H9 (cell line): ENCODE data around the gene CENPV. TPM values are rescaled to one million over a fixed set of nuclear protein-coding genes. Genes with fewer than 3 reads are reported as not detected.
"Not testable (repeated sequence)": the region's sequence is repeated elsewhere in the genome, so short reads cannot be mapped to it uniquely, and the experiment has no call there.

Experiments
- DNase-seq: peaks from one replicate; pipeline ENCODE4 v3.0.0-alpha.2; 2017
- H2AFZ ChIP-seq: one replicate; pipeline ENCODE4 v1.6.1; 2013; ENCODE audit warnings: mild to moderate bottlenecking, low read length, control low read depth, moderate library complexity
- H2AK5ac ChIP-seq: 2 replicates; pipeline ENCODE4 v1.6.1; 2013; ENCODE audit warnings: low read length, control low read depth, mixed read lengths; ENCODE audit not compliant: insufficient read length
- H2BK120ac ChIP-seq: one replicate; pipeline ENCODE4 v1.6.1; 2013; ENCODE audit warnings: low read depth, mild to moderate bottlenecking, low read length, control low read depth, inconsistent platforms; ENCODE audit not compliant: poor library complexity, severe bottlenecking
- H2BK12ac ChIP-seq: 2 replicates; pipeline ENCODE4 v1.6.1; 2013; ENCODE audit warnings: low read length, control low read depth, mixed read lengths, low read depth; ENCODE audit not compliant: insufficient read length
- H2BK15ac ChIP-seq: 2 replicates; pipeline ENCODE4 v1.6.1; 2013; ENCODE audit warnings: low read depth, low read length, control low read depth
- H2BK20ac ChIP-seq: one replicate; pipeline ENCODE4 v1.6.1; 2013; ENCODE audit warnings: low read depth, mild to moderate bottlenecking, low read length, control low read depth, inconsistent platforms; ENCODE audit not compliant: poor library complexity, severe bottlenecking
- H2BK5ac ChIP-seq: 2 replicates; pipeline ENCODE4 v1.6.1; 2013; ENCODE audit warnings: low read length, control low read depth, mixed read lengths; ENCODE audit not compliant: insufficient read length
- H3K14ac ChIP-seq: 2 replicates; pipeline ENCODE4 v1.6.1; 2013; ENCODE audit warnings: low read length, control low read depth; ENCODE audit not compliant: insufficient read depth
- H3K18ac ChIP-seq: 2 replicates; pipeline ENCODE4 v1.6.1; 2013; ENCODE audit warnings: low read depth, mild to moderate bottlenecking, mixed read lengths, low read length, control low read depth; ENCODE audit not compliant: insufficient read length
- H3K23ac ChIP-seq: 2 replicates; pipeline ENCODE4 v1.6.1; 2013; ENCODE audit warnings: low read length, control low read depth, mixed read lengths, low read depth; ENCODE audit not compliant: insufficient read length
- H3K23me2 ChIP-seq: 2 replicates; pipeline ENCODE4 v1.6.1; 2013; ENCODE audit warnings: low read depth, mild to moderate bottlenecking, mixed read lengths, low read length, control low read depth; ENCODE audit not compliant: insufficient read length, poor library complexity, severe bottlenecking
- H3K27ac ChIP-seq: 2 replicates; pipeline ENCODE4 v1.5.1; 2013; ENCODE audit warnings: low read length, control low read depth, mixed read lengths, low read depth; ENCODE audit not compliant: insufficient read length
- H3K27me3 ChIP-seq: 2 replicates; pipeline ENCODE4 v1.6.1; 2013; ENCODE audit warnings: low read length, control low read depth, inconsistent platforms; ENCODE audit not compliant: insufficient read depth
- H3K4ac ChIP-seq: 2 replicates; pipeline ENCODE4 v1.6.1; 2013; ENCODE audit warnings: low read depth, mild to moderate bottlenecking, control low read depth, inconsistent platforms, low read length, moderate library complexity
- H3K4me1 ChIP-seq: 2 replicates; pipeline ENCODE4 v1.6.1; 2013; ENCODE audit warnings: low read length, control low read depth, inconsistent platforms; ENCODE audit not compliant: insufficient read depth
- H3K4me2 ChIP-seq: 2 replicates; pipeline ENCODE4 v1.6.1; 2013; ENCODE audit warnings: low read length, control low read depth, mixed read lengths; ENCODE audit not compliant: insufficient read length, insufficient read depth
- H3K56ac ChIP-seq: 2 replicates; pipeline ENCODE4 v1.6.1; 2013; ENCODE audit warnings: low read depth, mild to moderate bottlenecking, mixed read lengths, low read length, control low read depth; ENCODE audit not compliant: insufficient read length
- H3K79me1 ChIP-seq: 2 replicates; pipeline ENCODE4 v1.6.1; 2013; ENCODE audit warnings: low read depth, mild to moderate bottlenecking, moderate library complexity, low read length, control low read depth, inconsistent platforms; ENCODE audit not compliant: insufficient read depth, poor library complexity, severe bottlenecking
- H3K79me2 ChIP-seq: 2 replicates; pipeline ENCODE4 v1.6.1; 2013; ENCODE audit warnings: low read length, control low read depth, inconsistent platforms; ENCODE audit not compliant: insufficient read depth
- H3K9ac ChIP-seq: 2 replicates; pipeline ENCODE4 v1.6.1; 2013; ENCODE audit warnings: low read length, control low read depth, mixed read lengths; ENCODE audit not compliant: insufficient read length; ENCODE audit errors: extremely low read depth
- H3K9me3 ChIP-seq: one replicate; pipeline ENCODE4 v1.6.1; 2013; ENCODE audit warnings: low read depth, low read length, inconsistent platforms; ENCODE audit not compliant: control insufficient read depth
- H3T11ph ChIP-seq: one replicate; pipeline ENCODE4 v1.6.1; 2013; ENCODE audit warnings: mild to moderate bottlenecking, low read length, control low read depth, inconsistent platforms
- H4K20me1 ChIP-seq: one replicate; pipeline ENCODE4 v1.6.1; 2013; ENCODE audit not compliant: control insufficient read depth, insufficient read length, insufficient read depth
- H4K5ac ChIP-seq: 2 replicates; pipeline ENCODE4 v1.6.1; 2013; ENCODE audit warnings: low read depth, mild to moderate bottlenecking, mixed read lengths, low read length, control low read depth; ENCODE audit not compliant: insufficient read length
- H4K8ac ChIP-seq: replicated peaks from 2 replicates; pipeline ENCODE4 v1.6.1; 2013; ENCODE audit warnings: low read length, control low read depth, mixed read lengths, low read depth; ENCODE audit not compliant: insufficient read length
- H4K91ac ChIP-seq: 2 replicates; pipeline ENCODE4 v1.6.1; 2013; ENCODE audit warnings: low read depth, mild to moderate bottlenecking, moderate library complexity, mixed read lengths, low read length, control low read depth; ENCODE audit not compliant: insufficient read length
- H3K27ac Mint-ChIP-seq, 3 experiments: 2 replicates in 2 of 3; 3 replicates in 1 of 3; pipeline ENCODE4 v1.8.0; 2020 to 2021; ENCODE audit warnings: mixed read lengths in 3 of 3, mild to moderate bottlenecking in 1 of 3, moderate library complexity in 1 of 3
- H3K27me3 Mint-ChIP-seq: 2 replicates; pipeline ENCODE4 v1.8.0; 2021; ENCODE audit warnings: low read depth, mild to moderate bottlenecking, moderate library complexity, mixed read lengths
- H3K36me3 Mint-ChIP-seq, 3 experiments: 2 replicates in 2 of 3; 3 replicates in 1 of 3; pipeline ENCODE4 v1.8.0; 2020 to 2021; ENCODE audit warnings: low read depth in 3 of 3, mixed read lengths in 3 of 3; ENCODE audit not compliant: insufficient read depth in 1 of 3
- H3K4me1 Mint-ChIP-seq, 2 experiments: 2 replicates each; pipeline ENCODE4 v1.8.0; 2020; ENCODE audit warnings: mixed read lengths in 2 of 2
- H3K4me3 Mint-ChIP-seq, 2 experiments: 2 replicates in 1 of 2; 3 replicates in 1 of 2; pipeline ENCODE4 v1.8.0; 2020 to 2021; ENCODE audit warnings: mild to moderate bottlenecking in 2 of 2, mixed read lengths in 2 of 2, moderate library complexity in 1 of 2
- H3K9me3 Mint-ChIP-seq, 2 experiments: 2 replicates in 1 of 2; 3 replicates in 1 of 2; pipeline ENCODE4 v1.8.0; 2020; ENCODE audit warnings: mild to moderate bottlenecking in 2 of 2, mixed read lengths in 2 of 2, moderate library complexity in 1 of 2
- WGBS: extraction: QIAGEN DNeasy Blood & Tissue Kit; methylation state at CpG from one replicate; pipeline ENCODE4 v1.1.7; 2013; ENCODE audit warnings: missing lambda C conversion rate, low lambda C conversion rate, mixed read lengths; ENCODE audit not compliant: insufficient read length; ENCODE audit errors: extremely low coverage; 5-methylcytosine and 5-hydroxymethylcytosine counted together
- total RNA-seq: library from RNA; stranded (reverse); gene quantifications from 2 replicates; pipeline ENCODE4 v1.2.1, GENCODE V29; 2021
- TF ChIP-seq, protein P1 (sequence below): fragments of 200-600 bp; sonication (generic); conservative IDR thresholded peaks from 3 replicates; pipeline ENCODE4 v1.8.0; 2021; ENCODE audit warnings: antibody characterized with exemption, mild to moderate bottlenecking

Gene CENPV
- total RNA-seq, 1 experiment from 2014 or later = 200 TPM

DNA sequence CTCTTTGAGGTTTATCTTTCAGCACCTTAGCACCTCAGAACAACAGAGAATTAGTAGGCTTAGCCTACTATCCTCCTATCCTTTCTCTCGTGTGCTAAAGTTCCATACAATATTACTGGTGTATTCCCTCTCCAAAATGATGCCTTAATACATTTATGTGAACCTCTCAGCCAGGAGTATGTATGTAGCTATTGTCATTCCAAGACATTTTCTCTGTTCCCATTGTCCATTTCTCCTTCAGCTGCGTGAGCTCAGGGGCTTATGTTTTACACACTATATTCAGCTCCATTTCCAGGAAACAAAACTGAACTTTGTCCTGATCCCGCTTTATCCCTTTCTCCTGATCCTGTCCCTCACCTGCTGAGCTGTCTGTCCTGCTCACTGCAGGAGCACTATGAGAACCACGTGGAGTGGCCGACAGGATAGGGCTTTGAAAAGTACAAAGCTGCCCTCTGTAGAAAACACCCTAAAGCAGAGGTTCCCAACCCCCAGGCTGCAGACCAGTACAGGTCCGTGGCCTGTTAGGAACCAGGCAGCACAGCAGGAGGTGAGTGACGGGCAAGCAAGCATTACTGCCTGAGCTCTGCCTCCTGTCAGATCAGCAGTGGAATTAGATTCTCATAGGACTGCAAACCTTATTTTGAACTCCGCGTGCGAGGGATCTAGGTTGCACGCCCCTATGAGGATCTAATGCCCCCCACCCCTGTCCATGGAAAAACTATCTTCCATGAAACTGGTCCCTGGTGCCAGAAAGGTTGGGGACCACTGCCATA lies 55.7 kb downstream of the CENPV start:
- H3K27me3 Mint-ChIP-seq = no peaks in the 10 kb centered on the region

DNA sequence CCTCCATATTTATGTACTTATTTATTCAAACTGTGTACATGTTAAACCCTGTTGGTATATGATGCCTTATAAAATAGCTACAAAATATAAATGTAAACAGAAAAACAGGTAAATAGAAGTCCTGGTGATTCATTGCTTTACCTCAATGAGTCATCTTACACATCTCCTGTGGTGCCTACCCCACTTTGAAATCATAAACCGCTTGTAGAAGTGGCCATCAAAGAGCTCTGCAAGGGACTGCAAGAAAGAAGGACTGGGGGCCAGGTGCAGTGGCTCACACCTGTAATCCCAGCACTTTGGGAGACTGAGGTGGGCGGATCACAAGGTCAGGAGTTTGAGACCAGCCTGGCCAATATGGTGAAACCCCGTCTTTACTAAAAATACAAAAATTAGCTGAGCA lies 57.2 kb downstream of the CENPV start:
- H3K23me2 ChIP-seq, H3K4me3 Mint-ChIP-seq, H2BK20ac ChIP-seq, H3K27ac ChIP-seq, H3K23ac ChIP-seq, H3K79me1 ChIP-seq, H3K27me3 ChIP-seq, DNase-seq, H4K8ac ChIP-seq, H3K4me1 ChIP-seq, H3K27ac Mint-ChIP-seq, H3K56ac ChIP-seq, H3K27me3 Mint-ChIP-seq, H3K9me3 Mint-ChIP-seq, H3K9me3 ChIP-seq, H3K36me3 Mint-ChIP-seq, H2BK15ac ChIP-seq, H4K20me1 ChIP-seq, H3K4me2 ChIP-seq, H3K18ac ChIP-seq, H3K79me2 ChIP-seq, H3T11ph ChIP-seq, H4K5ac ChIP-seq, H2AK5ac ChIP-seq, H4K91ac ChIP-seq, H3K9ac ChIP-seq, H2BK5ac ChIP-seq, H3K14ac ChIP-seq, H2AFZ ChIP-seq, H2BK120ac ChIP-seq, H2BK12ac ChIP-seq, H3K4ac ChIP-seq: not testable (repeated sequence)
- WGBS = no CpG with 5 or more reads among the region's 3 CpGs
- H3K4me1 Mint-ChIP-seq = peaks cover 10 to 12% of the 10 kb centered on the region in 2 experiments

More for the DNA sequence above, 55.7 kb downstream of the CENPV start:
- no peaks in the 10 kb centered on the region for H3K4me1 ChIP-seq
- H3K4ac ChIP-seq = no peak overlapping the region
- H4K91ac ChIP-seq = no peak overlapping the region
- no peak overlapping the region for H2BK12ac ChIP-seq
- no peak overlapping the region for H2BK20ac ChIP-seq
- Mint-ChIP-seq H3K4me1 (peaks cover 10 to 12% of the 10 kb centered on the region in 2 experiments), H3K9me3 (no peaks in the 10 kb centered on the region), H3K36me3 (peaks cover 3 to 13% (median 6%) of the 10 kb centered on the region in 3 experiments), H3K4me3 (no peak overlapping the region), H3K27ac (no peak overlapping the region; a peak in 1 of 7 replicates)
- H2AFZ ChIP-seq = no peak overlapping the region
- no peak overlapping the region for H3K9ac ChIP-seq
- H3K23me2 ChIP-seq = no peaks in the 10 kb centered on the region
- no peak overlapping the region for H3K18ac ChIP-seq
- H3K23ac ChIP-seq = no peak overlapping the region
- no peaks in the 10 kb centered on the region for H3K9me3 ChIP-seq
- TF ChIP-seq, protein P1, sequence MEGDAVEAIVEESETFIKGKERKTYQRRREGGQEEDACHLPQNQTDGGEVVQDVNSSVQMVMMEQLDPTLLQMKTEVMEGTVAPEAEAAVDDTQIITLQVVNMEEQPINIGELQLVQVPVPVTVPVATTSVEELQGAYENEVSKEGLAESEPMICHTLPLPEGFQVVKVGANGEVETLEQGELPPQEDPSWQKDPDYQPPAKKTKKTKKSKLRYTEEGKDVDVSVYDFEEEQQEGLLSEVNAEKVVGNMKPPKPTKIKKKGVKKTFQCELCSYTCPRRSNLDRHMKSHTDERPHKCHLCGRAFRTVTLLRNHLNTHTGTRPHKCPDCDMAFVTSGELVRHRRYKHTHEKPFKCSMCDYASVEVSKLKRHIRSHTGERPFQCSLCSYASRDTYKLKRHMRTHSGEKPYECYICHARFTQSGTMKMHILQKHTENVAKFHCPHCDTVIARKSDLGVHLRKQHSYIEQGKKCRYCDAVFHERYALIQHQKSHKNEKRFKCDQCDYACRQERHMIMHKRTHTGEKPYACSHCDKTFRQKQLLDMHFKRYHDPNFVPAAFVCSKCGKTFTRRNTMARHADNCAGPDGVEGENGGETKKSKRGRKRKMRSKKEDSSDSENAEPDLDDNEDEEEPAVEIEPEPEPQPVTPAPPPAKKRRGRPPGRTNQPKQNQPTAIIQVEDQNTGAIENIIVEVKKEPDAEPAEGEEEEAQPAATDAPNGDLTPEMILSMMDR = no peak
- H4K5ac ChIP-seq = no peak overlapping the region
- H3K27me3 ChIP-seq = no peaks in the 10 kb centered on the region
- H4K8ac ChIP-seq = no peak overlapping the region
- H3K79me1 ChIP-seq = no peaks in the 10 kb centered on the region
- no peak overlapping the region for H3K56ac ChIP-seq
- no peak overlapping the region for H3T11ph ChIP-seq
- H2BK120ac ChIP-seq = no peak overlapping the region
- no peak overlapping the region for H3K27ac ChIP-seq
- WGBS = no CpG with 5 or more reads among the region's 11 CpGs
- no peak for DNase-seq
- H2BK5ac ChIP-seq = no peak overlapping the region
- no peaks in the 10 kb centered on the region for H3K79me2 ChIP-seq
- no peak overlapping the region for H2AK5ac ChIP-seq
- no peak overlapping the region for H3K4me2 ChIP-seq
- H4K20me1 ChIP-seq = no peaks in the 10 kb centered on the region
- H2BK15ac ChIP-seq = no peak overlapping the region
- no peak overlapping the region for H3K14ac ChIP-seq
